ENCODE data around the gene PRKCD.

- TF ChIP-seq, protein P1, sequence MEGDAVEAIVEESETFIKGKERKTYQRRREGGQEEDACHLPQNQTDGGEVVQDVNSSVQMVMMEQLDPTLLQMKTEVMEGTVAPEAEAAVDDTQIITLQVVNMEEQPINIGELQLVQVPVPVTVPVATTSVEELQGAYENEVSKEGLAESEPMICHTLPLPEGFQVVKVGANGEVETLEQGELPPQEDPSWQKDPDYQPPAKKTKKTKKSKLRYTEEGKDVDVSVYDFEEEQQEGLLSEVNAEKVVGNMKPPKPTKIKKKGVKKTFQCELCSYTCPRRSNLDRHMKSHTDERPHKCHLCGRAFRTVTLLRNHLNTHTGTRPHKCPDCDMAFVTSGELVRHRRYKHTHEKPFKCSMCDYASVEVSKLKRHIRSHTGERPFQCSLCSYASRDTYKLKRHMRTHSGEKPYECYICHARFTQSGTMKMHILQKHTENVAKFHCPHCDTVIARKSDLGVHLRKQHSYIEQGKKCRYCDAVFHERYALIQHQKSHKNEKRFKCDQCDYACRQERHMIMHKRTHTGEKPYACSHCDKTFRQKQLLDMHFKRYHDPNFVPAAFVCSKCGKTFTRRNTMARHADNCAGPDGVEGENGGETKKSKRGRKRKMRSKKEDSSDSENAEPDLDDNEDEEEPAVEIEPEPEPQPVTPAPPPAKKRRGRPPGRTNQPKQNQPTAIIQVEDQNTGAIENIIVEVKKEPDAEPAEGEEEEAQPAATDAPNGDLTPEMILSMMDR (IDR thresholded peaks at IDR 0.05): no peak
- no peak for TF ChIP-seq EZH2 (IDR thresholded peaks at IDR 0.05; ENCODE audit: borderline replicate concordance, insufficient read depth, low read depth, low read length, poor library complexity, severe bottlenecking)
Measured at GRCh38 chr3:53123953-53124352, 37.1 kb upstream of the PRKCD start.
